ENCODE measurements around the gene OR5B21. TPM values are rescaled to one million over a fixed set of nuclear protein-coding genes. Genes with fewer than 3 reads are reported as not detected.

The OR5B21 gene
- total RNA-seq, 2 experiments from 2014 or later, result not detected

DNA sequence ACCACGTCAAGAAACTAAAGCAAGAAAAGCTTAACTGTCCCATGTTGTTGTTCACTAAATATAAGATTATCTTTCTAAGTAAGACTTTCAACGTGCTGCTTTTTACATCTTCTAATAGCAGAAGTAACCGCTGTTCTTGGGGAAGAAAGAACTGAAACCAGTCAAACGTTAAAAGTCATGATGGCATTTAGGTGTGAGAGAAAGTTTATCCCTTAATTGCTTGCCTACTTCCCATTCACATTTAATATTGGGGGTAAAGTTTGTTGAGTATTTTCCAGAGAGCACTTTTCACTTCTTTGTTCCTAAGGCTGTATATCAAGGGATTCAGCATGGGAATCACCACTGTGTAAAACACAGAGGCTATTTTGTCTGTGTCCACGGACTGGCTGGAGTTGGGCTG lies 970 bp downstream of the OR5B21 start:
- DNase-seq, result no peak
- TF ChIP-seq, protein P1, sequence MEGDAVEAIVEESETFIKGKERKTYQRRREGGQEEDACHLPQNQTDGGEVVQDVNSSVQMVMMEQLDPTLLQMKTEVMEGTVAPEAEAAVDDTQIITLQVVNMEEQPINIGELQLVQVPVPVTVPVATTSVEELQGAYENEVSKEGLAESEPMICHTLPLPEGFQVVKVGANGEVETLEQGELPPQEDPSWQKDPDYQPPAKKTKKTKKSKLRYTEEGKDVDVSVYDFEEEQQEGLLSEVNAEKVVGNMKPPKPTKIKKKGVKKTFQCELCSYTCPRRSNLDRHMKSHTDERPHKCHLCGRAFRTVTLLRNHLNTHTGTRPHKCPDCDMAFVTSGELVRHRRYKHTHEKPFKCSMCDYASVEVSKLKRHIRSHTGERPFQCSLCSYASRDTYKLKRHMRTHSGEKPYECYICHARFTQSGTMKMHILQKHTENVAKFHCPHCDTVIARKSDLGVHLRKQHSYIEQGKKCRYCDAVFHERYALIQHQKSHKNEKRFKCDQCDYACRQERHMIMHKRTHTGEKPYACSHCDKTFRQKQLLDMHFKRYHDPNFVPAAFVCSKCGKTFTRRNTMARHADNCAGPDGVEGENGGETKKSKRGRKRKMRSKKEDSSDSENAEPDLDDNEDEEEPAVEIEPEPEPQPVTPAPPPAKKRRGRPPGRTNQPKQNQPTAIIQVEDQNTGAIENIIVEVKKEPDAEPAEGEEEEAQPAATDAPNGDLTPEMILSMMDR (IDR thresholded peaks at IDR 0.05), result no peak
- peaks cover 21% of the 10 kb centered on the region for H3K4me1 Mint-ChIP-seq (ENCODE audit: low read depth)
- intact Hi-C loops (cut with micrococcal nuclease), result no loop called here
- CTCF ChIA-PET, result interaction anchor here (1.2 kb wide), 1 partner anchor 17 kb away, joined by 5 read pairs; no protein-coding TSS in a partner anchor
- no peaks in the 10 kb centered on the region for H3K9me3 Mint-ChIP-seq
- POLR2A ChIA-PET, result no interaction called here
- no peak for ATAC-seq
- peak overlapping the region; percentile 28 for H3K27ac Mint-ChIP-seq
- no peaks in the 10 kb centered on the region for H3K27me3 Mint-ChIP-seq
- H3K4me3 Mint-ChIP-seq, result no peak overlapping the region
- H3K36me3 Mint-ChIP-seq (ENCODE audit: low read depth), result peaks cover 17% of the 10 kb centered on the region

- POLR2A ChIA-PET, result interaction anchor here (2.3 kb wide), 1 partner anchor 71 kb away, joined by 5 read pairs; no protein-coding TSS in a partner anchor
- H3K27me3 Mint-ChIP-seq, result no peaks in the 10 kb centered on the region
- CTCF ChIA-PET, result interaction anchor here (0.9 to 2.1 kb wide), 2 partner anchors 18 to 705 kb away, joined by 4 to 12 read pairs; no protein-coding TSS in a partner anchor
These were observed 2.1 kb downstream of the OR5B21 start for GRCh38 chr11:58505849-58506248.

DNA sequence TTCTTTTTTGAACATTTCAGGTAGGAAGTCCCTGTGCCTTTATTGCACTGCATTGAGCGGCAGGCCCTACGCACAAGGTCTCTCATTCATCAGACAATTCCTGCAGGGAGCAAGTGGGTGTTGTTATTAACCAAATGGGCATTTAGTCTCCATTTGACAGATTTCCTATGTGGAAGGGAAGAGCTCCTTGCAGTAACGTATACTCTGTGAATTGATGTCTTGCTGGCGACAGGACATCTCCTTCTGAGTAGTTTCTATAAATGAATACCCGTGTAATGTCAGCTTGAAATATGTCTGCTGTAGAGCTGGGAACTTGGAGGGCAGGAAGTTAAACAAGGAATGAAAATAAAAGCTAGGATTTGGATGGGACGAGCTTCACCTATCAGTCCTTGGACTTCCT lies 3.7 kb downstream of the OR5B21 start:
- Mint-ChIP-seq H3K9me3 (no peaks in the 10 kb centered on the region), H3K27me3 (no peaks in the 10 kb centered on the region), H3K4me1 (ENCODE audit: low read depth) (peaks cover 22% of the 10 kb centered on the region), H3K4me3 (no peak overlapping the region), H3K36me3 (ENCODE audit: low read depth) (peaks cover 17% of the 10 kb centered on the region), H3K27ac (peak overlapping the region; percentile 9)
- DNase-seq (no peak), ATAC-seq (no peak)
- CTCF ChIA-PET, result interaction anchor here (0.6 to 2.1 kb wide), 5 partner anchors 8 to 269 kb away, joined by 3 to 12 read pairs (median 3); no protein-coding TSS in a partner anchor
- TF ChIP-seq, protein P1 (IDR thresholded peaks at IDR 0.05), result no peak
- intact Hi-C loops (cut with micrococcal nuclease), result no loop called here
- POLR2A ChIA-PET, result interaction anchor here (0.9 to 2.3 kb wide), 2 partner anchors 9 to 73 kb away, joined by 3 to 5 read pairs; no protein-coding TSS in a partner anchor

More at GRCh38 chr11:58505849-58506248, 2.1 kb downstream of the OR5B21 start:
- DNase-seq, result peak; percentile 48
- H3K9me3 Mint-ChIP-seq, result no peaks in the 10 kb centered on the region
- peaks cover 17% of the 10 kb centered on the region for H3K36me3 Mint-ChIP-seq (ENCODE audit: low read depth)
- intact Hi-C loops (cut with micrococcal nuclease), result no loop called here
- ATAC-seq, result peak; percentile 88
- TF ChIP-seq, protein P1 (IDR thresholded peaks at IDR 0.05), result no peak
- H3K27ac Mint-ChIP-seq, result peak overlapping the region; percentile 72
- peaks cover 21% of the 10 kb centered on the region for H3K4me1 Mint-ChIP-seq (ENCODE audit: low read depth)
- peak overlapping the region; percentile 22 for H3K4me3 Mint-ChIP-seq

- Mint-ChIP-seq H3K27ac (no peak overlapping the region), H3K4me3 (no peak overlapping the region), H3K36me3 (ENCODE audit: low read depth) (peaks cover 14% of the 10 kb centered on the region), H3K9me3 (no peaks in the 10 kb centered on the region), H3K4me1 (ENCODE audit: low read depth) (peaks cover 30% of the 10 kb centered on the region), H3K27me3 (no peaks in the 10 kb centered on the region)
- DNase-seq, result no peak
- TF ChIP-seq, protein P1 (IDR thresholded peaks at IDR 0.05), result no peak
- no peak for ATAC-seq
- intact Hi-C loops (cut with micrococcal nuclease), result no loop called here
- POLR2A ChIA-PET, result interaction anchor here (2.3 kb wide), 1 partner anchor 74 kb away, joined by 5 read pairs; no protein-coding TSS in a partner anchor
- CTCF ChIA-PET, result interaction anchor here (0.8 to 1.2 kb wide), 3 partner anchors 9 to 218 kb away, joined by 3 read pairs; no protein-coding TSS in a partner anchor
These were observed 4.5 kb downstream of the OR5B21 start for GRCh38 chr11:58503361-58503856.

- Mint-ChIP-seq H3K4me3 (no peak overlapping the region), H3K4me1 (ENCODE audit: low read depth) (peaks cover 40% of the 10 kb centered on the region), H3K9me3 (no peaks in the 10 kb centered on the region), H3K36me3 (ENCODE audit: low read depth) (peaks cover 15% of the 10 kb centered on the region), H3K27ac (no peak overlapping the region), H3K27me3 (no peaks in the 10 kb centered on the region)
- TF ChIP-seq, protein P1 (IDR thresholded peaks at IDR 0.05), result no peak
- POLR2A ChIA-PET, result no interaction called here
- ATAC-seq, result no peak
- DNase-seq, result no peak
- intact Hi-C loops (cut with micrococcal nuclease), result no loop called here
- CTCF ChIA-PET, result no interaction called here
These were observed 5.9 kb downstream of the OR5B21 start for GRCh38 chr11:58502004-58502403.
